ENCODE results near the gene CLIP1.
A peak's percentile ranks its signal among the peaks of the same experiment; 100 is the strongest.

The CLIP1 gene

GRCh38 chr12:122460641-122461040, 38.2 kb upstream of the CLIP1 start:
- Histone ChIP-seq H3K27me3 (ENCODE audit: insufficient read depth, low read depth) (no peaks in the 10 kb centered on the region), H3K36me3 (ENCODE audit: insufficient read depth) (no peaks in the 10 kb centered on the region), H3K4me1 (ENCODE audit: low read depth, poor library complexity, severe bottlenecking) (peaks cover 14% of the 10 kb centered on the region), H4K20me1 (ENCODE audit: insufficient read depth) (no peaks in the 10 kb centered on the region), H3K4me2 (peak overlapping the region; percentile 38; the same call in 1 of the 2 replicates), H2AFZ (ENCODE audit: low read depth) (peak overlapping the region; percentile 57; the same call in 1 of the 2 replicates), H3K27ac (peak overlapping the region; percentile 42; the same call in 1 of the 2 replicates), H3K9ac (no peak overlapping the region), H3K4me3 (IDR thresholded peaks at IDR 0.05; ENCODE audit: insufficient read depth, low read depth, low read length) (no peak overlapping the region), H3K79me2 (ENCODE audit: insufficient read depth, low read depth) (no peaks in the 10 kb centered on the region)
- TF ChIP-seq CTCF (conservative IDR thresholded peaks at IDR 0.05; ENCODE audit: low read depth, low read length): no peak

- Histone ChIP-seq H3K9ac (no peak overlapping the region), H3K4me2 (no peak overlapping the region), H4K20me1 (ENCODE audit: insufficient read depth) (no peaks in the 10 kb centered on the region), H3K4me1 (ENCODE audit: low read depth, poor library complexity, severe bottlenecking) (peaks cover 14% of the 10 kb centered on the region), H3K4me3 (IDR thresholded peaks at IDR 0.05; ENCODE audit: insufficient read depth, low read depth, low read length) (no peak overlapping the region), H3K36me3 (ENCODE audit: insufficient read depth) (no peaks in the 10 kb centered on the region), H3K79me2 (ENCODE audit: insufficient read depth, low read depth) (no peaks in the 10 kb centered on the region), H2AFZ (ENCODE audit: low read depth) (no peak overlapping the region), H3K27ac (no peak overlapping the region), H3K27me3 (ENCODE audit: insufficient read depth, low read depth) (no peaks in the 10 kb centered on the region)
- no peak for TF ChIP-seq CTCF (conservative IDR thresholded peaks at IDR 0.05; ENCODE audit: low read depth, low read length)
Measured at GRCh38 chr12:122460061-122460460, 37.6 kb upstream of the CLIP1 start.

- H3K27me3 ChIP-seq (ENCODE audit: insufficient read depth, low read depth): no peaks in the 10 kb centered on the region
- H3K36me3 ChIP-seq (ENCODE audit: insufficient read depth): no peaks in the 10 kb centered on the region
- no peaks in the 10 kb centered on the region for H3K79me2 ChIP-seq (ENCODE audit: insufficient read depth, low read depth)
- no peak overlapping the region for H3K9ac ChIP-seq
- TF ChIP-seq CTCF (conservative IDR thresholded peaks at IDR 0.05; ENCODE audit: low read depth, low read length): no peak
- no peak overlapping the region for H3K4me3 ChIP-seq (IDR thresholded peaks at IDR 0.05; ENCODE audit: insufficient read depth, low read depth, low read length)
- H2AFZ ChIP-seq (ENCODE audit: low read depth): no peak overlapping the region
- H3K4me2 ChIP-seq: no peak overlapping the region
- no peak overlapping the region for H3K27ac ChIP-seq
- H4K20me1 ChIP-seq (ENCODE audit: insufficient read depth): no peaks in the 10 kb centered on the region
- H3K4me1 ChIP-seq (ENCODE audit: low read depth, poor library complexity, severe bottlenecking): peaks cover 14% of the 10 kb centered on the region
Measured at GRCh38 chr12:122459211-122459610, 36.7 kb upstream of the CLIP1 start.

GRCh38 chr12:122458105-122459035, 35.9 kb upstream of the CLIP1 start:
- Histone ChIP-seq H4K20me1 (ENCODE audit: insufficient read depth) (no peaks in the 10 kb centered on the region), H3K79me2 (ENCODE audit: insufficient read depth, low read depth) (no peaks in the 10 kb centered on the region), H2AFZ (ENCODE audit: low read depth) (no peak overlapping the region), H3K4me3 (IDR thresholded peaks at IDR 0.05; ENCODE audit: insufficient read depth, low read depth, low read length) (no peak overlapping the region), H3K27ac (no peak overlapping the region), H3K9ac (no peak overlapping the region), H3K36me3 (ENCODE audit: insufficient read depth) (no peaks in the 10 kb centered on the region), H3K27me3 (ENCODE audit: insufficient read depth, low read depth) (no peaks in the 10 kb centered on the region), H3K4me1 (ENCODE audit: low read depth, poor library complexity, severe bottlenecking) (peaks cover 20% of the 10 kb centered on the region), H3K4me2 (no peak overlapping the region)
- no peak for TF ChIP-seq CTCF (conservative IDR thresholded peaks at IDR 0.05; ENCODE audit: low read depth, low read length)
